Peyer's patch (tissue), 4 donors: ENCODE measurements around the gene HOXA6.

Source experiments
- CTCF ChIP-seq, 6 experiments: fragments of 450-650 bp in 4 of 6; fragments of 200-600 bp in 2 of 6; sonication (generic) in 1 of 6; IDR thresholded peaks; one replicate each; pipeline ENCODE4 v1.5.1; 2017 to 2019; ENCODE audit warnings: antibody characterized with exemption in 6 of 6, mild to moderate bottlenecking in 3 of 6, moderate library complexity in 1 of 6
- POLR2A ChIP-seq, 2 donors: fragments of 450-650 bp; IDR thresholded peaks; one replicate each; pipeline ENCODE4 v1.5.1; 2017; ENCODE audit warnings: antibody characterized with exemption in 2 of 2, mild to moderate bottlenecking in 2 of 2, moderate library complexity in 2 of 2

GRCh38 chr7:27164045-27164366, 16.4 kb upstream of the HOXA6 start:
- TF ChIP-seq CTCF (IDR thresholded peaks at IDR 0.05) (no peak), POLR2A (IDR thresholded peaks at IDR 0.05) (no peak)
